Activated T-helper 17 cell treated with anti-CD3 and anti-CD28 coated beads, Interleukin-2, amount 50 U/mL, for 72 hours (primary cell): ENCODE data around the gene CDKL4. TPM values are rescaled to one million over a fixed set of nuclear protein-coding genes. Genes with fewer than 3 reads are reported as not detected.
"Not testable (repeated sequence)": the region's sequence is repeated elsewhere in the genome, so short reads cannot be mapped to it uniquely, and the experiment has no call there.

Experiments used
- ATAC-seq: fragments of 150-1000 bp; cut with Tn5 transposase; replicated peaks from 2 replicates; pipeline ENCODE4 v1.10.0; 2021; ENCODE audit warnings: mild to moderate bottlenecking, moderate library complexity
- H3K27ac Mint-ChIP-seq: one replicate; pipeline ENCODE4 v1.8.0; 2022; ENCODE audit warnings: mixed read lengths
- H3K27me3 Mint-ChIP-seq: one replicate; pipeline ENCODE4 v1.8.0; 2022; ENCODE audit warnings: mixed read lengths
- H3K36me3 Mint-ChIP-seq: one replicate; pipeline ENCODE4 v1.8.0; 2022; ENCODE audit warnings: low read depth, mild to moderate bottlenecking, mixed read lengths
- H3K4me1 Mint-ChIP-seq: one replicate; pipeline ENCODE4 v1.8.0; 2022; ENCODE audit warnings: mixed read lengths
- H3K4me3 Mint-ChIP-seq: one replicate; pipeline ENCODE4 v1.8.0; 2022; ENCODE audit warnings: mild to moderate bottlenecking, mixed read lengths
- H3K9me3 Mint-ChIP-seq: one replicate; pipeline ENCODE4 v1.8.0; 2022; ENCODE audit warnings: mixed read lengths
- total RNA-seq, 2 donors: library from RNA; stranded (reverse); gene quantifications; one replicate each; pipeline ENCODE4 v1.2.3, GENCODE V29; 2022

The CDKL4 gene
- total RNA-seq, 2 donors from 2014 or later = 0.35 to 0.50 TPM

DNA sequence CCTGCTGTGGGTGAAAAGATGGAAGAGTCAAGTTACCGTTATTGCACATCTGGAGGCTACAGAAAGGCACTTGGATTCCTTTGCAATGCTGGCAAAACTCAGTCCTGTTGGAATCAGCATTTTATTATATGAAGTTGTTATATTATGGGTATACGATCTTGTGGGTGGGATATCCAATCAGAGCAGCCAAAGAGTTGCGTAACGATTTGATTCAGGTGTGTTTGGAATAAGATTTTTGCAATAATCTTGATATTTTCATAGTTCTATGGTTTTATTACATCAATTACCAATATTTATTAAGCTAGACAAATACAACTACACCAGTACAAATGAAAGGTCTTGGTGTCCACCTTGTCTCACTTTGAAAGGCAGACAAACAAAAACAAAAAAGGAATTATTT lies 65.0 kb downstream of the CDKL4 start:
- no peaks in the 10 kb centered on the region for H3K4me1 Mint-ChIP-seq
- H3K27ac Mint-ChIP-seq = no peak overlapping the region
- no peaks in the 10 kb centered on the region for H3K27me3 Mint-ChIP-seq
- no peak for ATAC-seq
- H3K4me3 Mint-ChIP-seq = no peak overlapping the region
- H3K36me3 Mint-ChIP-seq = no peaks in the 10 kb centered on the region
- no peaks in the 10 kb centered on the region for H3K9me3 Mint-ChIP-seq

DNA sequence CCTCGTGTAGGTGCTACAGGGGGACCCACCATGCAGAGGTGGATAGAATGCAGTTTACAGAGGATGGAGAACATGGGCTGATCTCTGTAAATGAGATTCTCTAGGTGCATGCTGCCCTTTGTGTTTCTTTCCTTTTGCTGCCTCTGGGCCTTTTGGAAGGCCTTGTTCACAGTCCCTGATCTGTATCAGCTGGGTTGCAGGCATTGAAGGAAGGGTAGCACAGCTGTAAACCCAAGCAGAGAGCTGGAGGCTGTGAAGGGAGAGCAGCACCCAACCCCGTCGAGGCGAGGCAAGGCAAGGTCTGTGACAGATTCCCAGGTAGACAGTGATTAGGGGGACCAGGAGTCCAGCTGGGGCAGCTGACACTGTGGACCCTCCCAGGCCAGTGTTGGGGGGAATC lies 66.8 kb downstream of the CDKL4 start:
- Mint-ChIP-seq H3K9me3 (no peaks in the 10 kb centered on the region), H3K36me3 (no peaks in the 10 kb centered on the region), H3K27me3 (no peaks in the 10 kb centered on the region), H3K4me1 (no peaks in the 10 kb centered on the region), H3K4me3 (no peak overlapping the region), H3K27ac (peak overlapping the region; percentile 73)
- ATAC-seq = no peak

DNA sequence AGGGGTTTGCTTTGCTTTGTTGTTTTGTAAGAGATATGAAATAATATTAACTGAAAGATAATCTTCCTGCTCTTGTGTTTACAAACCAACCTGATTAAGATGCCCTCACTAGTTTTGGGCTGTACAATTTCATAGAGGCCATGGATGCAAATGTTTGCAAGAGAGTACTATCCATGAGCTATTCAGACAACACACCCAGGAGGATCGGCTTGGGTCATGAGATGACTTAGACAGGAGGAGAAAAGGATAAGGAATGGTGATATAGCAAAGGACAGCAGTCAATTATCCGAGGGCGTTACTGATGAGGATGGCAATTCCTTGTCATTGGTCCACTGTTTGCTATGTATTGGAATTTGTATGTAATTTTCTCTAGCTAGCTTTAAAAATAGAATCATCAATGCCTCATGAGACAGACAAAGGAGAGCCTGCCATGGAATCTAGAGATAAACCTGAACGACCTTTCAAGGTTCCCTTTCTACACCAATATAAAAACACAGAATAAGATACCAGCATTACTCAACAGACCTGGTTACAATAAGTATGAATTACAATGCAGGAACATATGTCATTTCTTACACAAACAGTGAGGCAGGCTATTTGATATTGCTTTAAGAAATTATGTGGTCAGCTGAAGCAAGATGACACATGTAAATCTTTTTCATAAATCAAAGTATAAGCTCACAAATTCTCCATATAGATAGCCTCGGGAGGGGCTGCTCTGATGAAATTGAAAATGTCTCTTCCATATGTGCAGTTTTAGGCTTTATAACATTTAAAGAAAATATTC lies 68.6 kb downstream of the CDKL4 start:
- no peak overlapping the region for H3K27ac Mint-ChIP-seq

DNA sequence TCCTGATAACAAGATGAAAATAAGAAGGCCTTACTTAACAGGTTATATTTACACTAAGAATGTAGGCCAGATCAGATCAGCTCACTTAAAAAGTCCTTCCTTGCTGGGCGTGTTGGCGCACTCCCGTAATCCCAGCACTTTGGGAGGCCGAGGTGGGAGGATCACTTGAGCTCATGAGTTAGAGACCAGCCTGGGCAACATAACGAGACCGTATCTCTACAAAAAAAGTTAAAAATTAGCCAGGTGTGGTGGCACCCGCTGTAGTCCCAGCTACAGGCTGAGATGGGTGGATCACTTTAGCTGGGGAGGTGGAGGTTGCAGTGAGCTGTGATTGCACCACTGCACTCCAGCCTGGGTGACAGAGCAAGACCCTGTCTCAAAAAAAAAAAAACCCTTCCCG lies 69.7 kb downstream of the CDKL4 start:
- H3K36me3 Mint-ChIP-seq = no peaks in the 10 kb centered on the region
- H3K4me1 Mint-ChIP-seq = no peaks in the 10 kb centered on the region
- no peak overlapping the region for H3K4me3 Mint-ChIP-seq
- H3K27me3 Mint-ChIP-seq = no peaks in the 10 kb centered on the region
- H3K9me3 Mint-ChIP-seq = no peaks in the 10 kb centered on the region
- no peak for ATAC-seq
- no peak overlapping the region for H3K27ac Mint-ChIP-seq

More for the DNA sequence above, 68.6 kb downstream of the CDKL4 start:
- Mint-ChIP-seq H3K4me3 (no peak overlapping the region), H3K9me3 (no peaks in the 10 kb centered on the region), H3K4me1 (no peaks in the 10 kb centered on the region), H3K27me3 (no peaks in the 10 kb centered on the region), H3K36me3 (no peaks in the 10 kb centered on the region)
- ATAC-seq = no peak

DNA sequence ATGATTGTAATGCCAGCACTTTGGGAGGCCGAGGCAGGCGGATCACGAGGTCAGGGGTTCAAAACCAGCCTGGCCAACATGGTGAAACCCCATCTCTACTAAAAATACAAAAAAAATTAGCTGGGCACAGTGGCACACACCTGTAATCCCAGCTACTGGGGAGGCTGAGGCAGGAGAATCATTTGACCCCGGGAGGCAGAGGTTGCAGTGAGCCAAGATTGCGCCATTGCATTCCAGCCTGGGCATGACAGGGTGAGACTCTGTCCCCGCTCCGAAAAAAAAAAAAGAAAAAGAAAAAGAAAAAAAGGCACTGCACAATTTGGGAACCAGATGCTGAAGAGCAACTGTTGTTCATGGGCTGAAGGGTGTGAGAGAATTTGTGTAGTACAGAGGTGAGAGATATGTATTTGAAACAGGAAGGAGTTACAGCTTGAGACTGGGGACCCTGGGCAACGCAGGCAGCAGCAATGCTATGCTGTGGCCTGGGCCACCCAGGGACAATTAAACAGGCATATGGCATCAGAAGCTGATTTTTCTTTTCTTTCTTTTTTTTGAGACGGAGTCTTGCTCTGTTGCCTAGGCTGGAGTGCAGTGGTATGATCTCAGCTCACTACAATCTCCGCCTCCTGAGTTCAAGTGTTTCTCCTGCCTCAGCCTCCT lies 71.6 kb downstream of the CDKL4 start:
- H3K27me3 Mint-ChIP-seq, H3K4me1 Mint-ChIP-seq, ATAC-seq, H3K4me3 Mint-ChIP-seq, H3K9me3 Mint-ChIP-seq, H3K36me3 Mint-ChIP-seq, H3K27ac Mint-ChIP-seq: not testable (repeated sequence)

DNA sequence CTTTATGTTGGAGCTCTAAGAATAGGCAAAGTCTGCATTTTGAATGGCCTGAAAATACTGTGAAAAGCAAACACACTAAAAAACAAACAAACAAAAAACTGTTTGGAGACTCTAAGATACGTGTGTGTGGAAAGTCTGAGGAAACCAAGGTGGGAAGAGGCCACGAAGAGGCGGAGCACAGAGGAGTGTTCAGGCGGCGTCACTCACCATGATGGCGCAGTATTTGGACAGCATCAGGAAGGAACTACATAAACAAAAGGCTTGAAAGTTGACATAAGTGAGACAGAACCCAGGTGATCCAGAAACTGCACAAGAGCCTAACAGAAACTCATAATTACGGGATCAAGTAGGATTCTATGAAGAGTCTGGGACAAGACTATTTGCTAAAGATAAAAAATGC lies 72.1 kb downstream of the CDKL4 start:
- ATAC-seq = no peak
- Mint-ChIP-seq H3K9me3 (no peaks in the 10 kb centered on the region), H3K4me3 (no peak overlapping the region)

DNA sequence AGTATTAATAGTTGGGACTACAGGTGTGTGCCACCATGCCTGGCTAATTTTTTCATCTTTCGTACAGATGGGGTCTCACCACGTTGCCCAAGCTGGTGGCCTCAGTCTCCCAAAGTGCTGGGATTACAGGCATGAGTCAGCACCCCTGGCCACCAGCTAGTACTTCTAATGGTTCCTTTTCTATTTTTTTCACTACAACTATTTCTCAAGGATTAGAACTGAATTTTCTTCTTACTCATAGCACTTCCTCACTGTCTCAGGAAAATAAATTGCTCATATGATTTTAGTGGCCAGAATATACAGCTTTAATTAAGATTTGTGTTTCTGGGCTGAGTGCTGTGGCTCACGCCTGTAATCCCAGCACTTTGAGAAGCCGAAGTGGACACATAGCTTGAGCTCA lies 79.7 kb downstream of the CDKL4 start:
- Mint-ChIP-seq H3K9me3 (no peaks in the 10 kb centered on the region), H3K36me3 (no peaks in the 10 kb centered on the region), H3K4me3 (no peak overlapping the region), H3K27ac (no peak overlapping the region), H3K4me1 (no peaks in the 10 kb centered on the region), H3K27me3 (no peaks in the 10 kb centered on the region)
- no peak for ATAC-seq

More for the DNA sequence above, 72.1 kb downstream of the CDKL4 start:
- Mint-ChIP-seq H3K36me3 (no peaks in the 10 kb centered on the region), H3K27me3 (no peaks in the 10 kb centered on the region), H3K27ac (no peak overlapping the region), H3K4me1 (no peaks in the 10 kb centered on the region)

DNA sequence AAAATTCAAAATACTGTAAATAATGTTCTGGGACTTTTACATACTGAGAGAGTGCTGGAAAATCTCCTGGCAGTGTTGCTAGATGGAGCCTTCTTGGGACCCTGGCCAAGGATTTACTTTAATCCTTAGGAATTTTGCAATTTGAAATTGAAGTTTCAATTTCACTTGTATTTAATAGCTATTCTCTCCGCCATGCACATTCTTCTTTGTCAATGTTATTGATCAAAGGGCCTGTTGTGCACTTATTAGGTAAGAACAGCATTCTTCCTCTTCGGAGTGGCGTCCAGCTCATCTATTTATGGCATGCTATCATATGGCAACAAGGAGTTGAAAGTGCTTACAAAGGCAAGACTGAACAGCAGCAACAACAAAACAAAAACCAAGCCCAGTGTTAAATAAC lies 82.8 kb downstream of the CDKL4 start:
- no peak overlapping the region for H3K4me3 Mint-ChIP-seq
- no peaks in the 10 kb centered on the region for H3K9me3 Mint-ChIP-seq
- no peak overlapping the region for H3K27ac Mint-ChIP-seq
- no peaks in the 10 kb centered on the region for H3K27me3 Mint-ChIP-seq
- no peaks in the 10 kb centered on the region for H3K4me1 Mint-ChIP-seq
- H3K36me3 Mint-ChIP-seq = no peaks in the 10 kb centered on the region
- no peak for ATAC-seq

DNA sequence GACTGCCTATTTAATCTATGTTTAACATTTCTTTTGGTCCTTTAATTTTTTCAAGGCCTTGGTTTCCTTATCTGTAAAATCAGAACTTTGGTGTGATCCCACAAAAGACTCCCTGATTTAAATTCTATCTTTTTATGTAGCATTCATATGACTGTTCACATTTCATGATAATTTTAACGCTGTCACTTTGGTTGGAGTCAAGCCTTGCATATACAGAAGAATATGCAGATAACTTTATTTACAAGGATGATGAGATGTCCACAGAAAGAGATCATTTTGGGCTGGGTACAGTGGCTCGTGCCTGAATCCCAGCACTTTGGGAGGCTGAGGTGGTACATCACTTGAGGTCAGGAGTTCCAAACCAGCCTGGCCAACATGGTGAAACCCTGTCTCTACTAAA lies 84.5 kb downstream of the CDKL4 start:
- Mint-ChIP-seq H3K27me3 (no peaks in the 10 kb centered on the region), H3K4me3 (no peak overlapping the region), H3K36me3 (no peaks in the 10 kb centered on the region), H3K9me3 (no peaks in the 10 kb centered on the region), H3K27ac (no peak overlapping the region), H3K4me1 (no peaks in the 10 kb centered on the region)
- ATAC-seq = no peak

DNA sequence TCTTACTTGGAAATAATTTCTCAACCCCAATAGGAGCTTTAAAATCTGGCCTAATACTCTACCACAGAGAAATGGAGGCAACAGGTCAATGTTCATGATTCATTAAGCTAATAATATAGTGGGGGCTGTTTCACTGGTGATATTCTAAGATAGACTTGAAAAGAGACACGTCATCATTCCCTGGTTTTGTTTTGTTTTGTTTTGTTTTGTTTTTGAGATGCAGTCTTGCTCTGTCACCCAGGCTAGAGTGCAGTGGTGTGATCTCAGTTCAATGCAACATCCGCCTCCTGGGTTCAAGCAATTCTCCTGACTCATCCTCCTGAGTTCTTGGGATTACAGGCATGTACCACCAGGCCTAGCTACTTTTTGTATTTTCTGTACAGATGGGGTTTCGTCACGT lies 85.4 kb downstream of the CDKL4 start:
- no peak for ATAC-seq
- Mint-ChIP-seq H3K9me3 (no peaks in the 10 kb centered on the region), H3K36me3 (no peaks in the 10 kb centered on the region), H3K27ac (no peak overlapping the region), H3K4me3 (no peak overlapping the region), H3K27me3 (no peaks in the 10 kb centered on the region), H3K4me1 (no peaks in the 10 kb centered on the region)

DNA sequence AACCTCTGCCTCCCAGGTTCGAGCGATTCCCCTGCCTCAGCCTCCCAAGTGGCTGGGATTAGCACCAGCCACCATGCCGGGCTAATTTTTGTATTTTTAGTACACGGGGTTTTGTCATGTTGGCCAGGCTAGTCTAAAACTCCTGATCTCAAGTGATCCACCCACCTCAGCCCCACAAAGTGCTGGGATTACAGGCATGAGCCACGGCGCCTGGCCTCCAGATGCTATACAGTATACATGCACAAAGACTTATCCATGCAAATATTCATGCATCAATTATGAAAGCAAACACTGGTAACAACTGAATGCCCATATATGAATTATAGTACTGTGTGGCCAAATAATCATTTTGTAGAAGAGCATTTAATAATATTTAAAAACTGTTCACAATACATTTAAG lies 86.9 kb downstream of the CDKL4 start:
- Mint-ChIP-seq H3K9me3 (no peaks in the 10 kb centered on the region), H3K4me3 (no peak overlapping the region)
- no peak for ATAC-seq

DNA sequence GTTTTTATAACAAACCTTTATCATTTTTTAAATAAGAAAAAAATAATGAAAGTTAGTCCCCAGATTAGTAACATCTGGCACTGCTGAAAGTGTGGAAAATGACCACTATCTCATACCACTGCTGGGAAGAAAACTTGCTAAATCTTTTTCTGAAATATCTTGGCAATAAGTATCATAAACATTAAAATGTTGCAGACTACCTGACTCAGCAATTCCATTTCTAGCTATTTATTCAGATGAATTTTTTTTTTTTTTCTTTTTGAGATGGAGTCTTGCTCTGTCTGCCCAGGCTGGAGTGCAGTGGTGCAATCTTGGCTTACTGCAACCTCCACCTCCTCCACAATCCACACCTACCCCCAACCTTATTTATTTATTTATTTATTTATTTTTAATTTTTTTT lies 87.7 kb downstream of the CDKL4 start:
- Mint-ChIP-seq H3K27me3 (no peaks in the 10 kb centered on the region), H3K4me3 (no peak overlapping the region), H3K27ac (no peak overlapping the region), H3K9me3 (no peaks in the 10 kb centered on the region), H3K36me3 (no peaks in the 10 kb centered on the region), H3K4me1 (no peaks in the 10 kb centered on the region)
- ATAC-seq = no peak

More for the DNA sequence above, 86.9 kb downstream of the CDKL4 start:
- H3K36me3 Mint-ChIP-seq = no peaks in the 10 kb centered on the region
- no peak overlapping the region for H3K27ac Mint-ChIP-seq
- H3K4me1 Mint-ChIP-seq = no peaks in the 10 kb centered on the region
- H3K27me3 Mint-ChIP-seq = no peaks in the 10 kb centered on the region

DNA sequence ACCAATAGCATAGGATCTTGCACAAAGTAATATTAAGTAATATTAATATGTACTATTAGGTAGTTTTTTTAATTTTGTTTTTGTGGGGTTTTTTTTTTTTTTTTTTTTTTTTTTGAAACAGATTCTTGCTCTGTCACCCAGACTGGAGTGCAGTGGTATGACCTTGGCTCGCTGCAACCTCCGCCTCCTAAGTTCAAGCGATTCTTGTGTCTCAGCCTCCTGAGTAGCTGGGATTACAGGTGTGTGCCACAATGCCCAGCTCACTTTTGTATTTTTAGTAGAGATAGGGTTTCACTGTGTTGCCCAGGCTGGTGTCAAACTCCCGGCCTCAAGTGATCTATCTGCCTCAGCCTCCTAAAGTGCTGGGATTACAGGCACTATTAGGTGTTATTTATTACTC lies 88.2 kb downstream of the CDKL4 start:
- not testable (repeated sequence) for H3K36me3 Mint-ChIP-seq

DNA sequence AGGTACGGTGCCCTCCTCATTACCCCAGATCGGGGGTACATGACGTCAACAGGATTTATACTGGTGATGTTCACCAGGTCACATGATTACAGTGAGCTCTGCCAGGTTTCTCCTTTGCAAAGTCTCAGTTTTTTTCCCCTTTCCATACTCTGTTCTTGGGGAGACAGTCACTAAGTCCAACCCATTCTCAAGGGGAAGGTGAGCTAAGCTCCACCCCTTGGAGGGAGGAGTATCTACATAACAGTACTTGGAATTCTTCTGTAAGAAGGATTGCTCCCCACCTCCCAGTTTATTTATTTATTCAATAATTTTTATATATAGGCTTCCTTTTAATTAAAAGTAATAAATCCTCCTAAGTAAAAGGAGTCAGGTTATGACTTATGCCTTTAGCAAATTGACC lies 88.8 kb downstream of the CDKL4 start:
- Mint-ChIP-seq H3K9me3 (no peaks in the 10 kb centered on the region), H3K27ac (no peak overlapping the region), H3K4me3 (no peak overlapping the region), H3K4me1 (no peaks in the 10 kb centered on the region), H3K36me3 (no peaks in the 10 kb centered on the region), H3K27me3 (no peaks in the 10 kb centered on the region)
- no peak for ATAC-seq

More for the DNA sequence above, 88.2 kb downstream of the CDKL4 start:
- not testable (repeated sequence) for H3K27ac Mint-ChIP-seq, ATAC-seq, H3K4me1 Mint-ChIP-seq, H3K27me3 Mint-ChIP-seq, H3K9me3 Mint-ChIP-seq, H3K4me3 Mint-ChIP-seq

DNA sequence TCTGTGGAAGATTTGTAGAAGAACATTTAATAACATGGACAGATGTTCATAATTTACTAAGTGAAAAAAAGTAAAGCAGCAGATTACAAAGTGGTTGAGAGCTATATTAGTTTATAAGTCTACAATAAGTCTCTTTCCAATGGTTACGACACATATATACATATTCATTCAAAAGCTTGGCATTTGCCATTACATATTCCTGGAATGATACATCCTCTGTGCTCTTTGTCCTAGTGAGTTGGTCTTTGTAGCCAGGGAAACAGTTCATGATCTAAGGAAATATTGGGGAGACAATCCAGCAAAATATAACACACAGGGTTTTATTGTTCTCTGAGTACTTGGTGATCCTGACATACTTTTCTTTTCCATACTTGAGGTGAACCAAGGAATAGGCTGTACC lies 90.5 kb downstream of the CDKL4 start:
- Mint-ChIP-seq H3K4me3 (no peak overlapping the region), H3K27ac (no peak overlapping the region), H3K4me1 (no peaks in the 10 kb centered on the region), H3K36me3 (no peaks in the 10 kb centered on the region), H3K27me3 (no peaks in the 10 kb centered on the region), H3K9me3 (no peaks in the 10 kb centered on the region)
- ATAC-seq = no peak
